HCT116 (cell line): Measurements from ENCODE around the gene KCNH6. TPM values are rescaled to one million over a fixed set of nuclear protein-coding genes. Genes with fewer than 3 reads are reported as not detected.

ENCODE experiments used
- ATAC-seq: fragments of 200-7000 bp; cut with Tn5 transposase; 2 replicates; pipeline ENCODE4 v1.9.1; 2020; ENCODE audit warnings: mild to moderate bottlenecking, moderate library complexity
- BruUV-seq: library from RNA; stranded (reverse); fragments of 400-500 nt; replicated peaks from 2 replicates; lab custom pipeline; 2021; lab: Mats Ljungman, UMichigan
- CTCF ChIA-PET: fragments of 300-600 bp; sonication (Branson Sonifier 250); formaldehyde crosslinking; loops from one replicate; lab custom pipeline; 2021; ENCODE audit warnings: antibody characterized with exemption; lab: Charles Lee
- POLR2A ChIA-PET: fragments of 300-600, 350-600 bp; sonication (Branson Sonifier 250); formaldehyde crosslinking; loops from one replicate; lab custom pipeline; 2021; ENCODE audit warnings: antibody characterized with exemption; lab: Charles Lee
- RAD21 ChIA-PET, 2 experiments: fragments of 300-600 bp; sonication (Branson Sonifier 250); formaldehyde crosslinking; loops; one replicate each; lab custom pipeline; 2023; ENCODE audit warnings: low total read pairs in 2 of 2; ENCODE audit not compliant: uncharacterized antibody in 2 of 2, unreplicated experiment in 2 of 2, low non-redundant PET in 1 of 2; lab: Charles Lee
- DNase-seq: peaks from one replicate; pipeline ENCODE4 v3.0.0-alpha.2; 2010; ENCODE audit warnings: low read depth, low spot score
- H2AFZ ChIP-seq: fragments of 200-600 bp; shearing (Covaris generic), sonication (generic); 2 replicates; pipeline ENCODE4 v1.6.1; 2017; ENCODE audit warnings: low read depth, mixed run types, mixed read lengths, antibody characterized with exemption, low read length; ENCODE audit not compliant: poor library complexity, severe bottlenecking
- H3K27ac ChIP-seq: 2 replicates; pipeline ENCODE4 v1.5.1; 2012; ENCODE audit warnings: low read depth, low read length
- H3K27me3 ChIP-seq: fragments of 200-600 bp; sonication (generic); 2 replicates; pipeline ENCODE4 v1.6.1; 2016; ENCODE audit warnings: mixed run types, low read length, mixed read lengths; ENCODE audit not compliant: insufficient read depth
- H3K36me3 ChIP-seq, 2 experiments: fragments of 200-500 bp in 1 of 2; fragments of 200-600 bp in 1 of 2; sonication (Bioruptor generic) in 1 of 2; sonication (generic) in 1 of 2; 2 replicates each; pipeline versions ENCODE4 v1.5.1 to v1.6.1; 2014 to 2016; ENCODE audit warnings: low read length in 2 of 2, inconsistent platforms in 1 of 2, mixed read lengths in 1 of 2, mixed run types in 1 of 2; ENCODE audit not compliant: insufficient read depth in 2 of 2, control insufficient read depth in 1 of 2
- H3K4me1 ChIP-seq, 2 experiments: fragments of 200-600 bp in 1 of 2; sonication (generic) in 1 of 2; 2 replicates each; pipeline versions ENCODE4 v1.5.1 to v1.6.1; 2012 to 2017; ENCODE audit warnings: low read length in 2 of 2, inconsistent platforms in 1 of 2, mild to moderate bottlenecking in 1 of 2, mixed read lengths in 1 of 2, mixed run types in 1 of 2, moderate library complexity in 1 of 2; ENCODE audit not compliant: insufficient read depth in 2 of 2, control insufficient read depth in 1 of 2
- H3K4me2 ChIP-seq: fragments of 200-600 bp; sonication (generic); 2 replicates; pipeline ENCODE4 v1.6.1; 2017; ENCODE audit warnings: mixed run types, low read length, mixed read lengths
- H3K4me3 ChIP-seq, 2 experiments: fragments of 200-600 bp in 1 of 2; sonication (generic) in 1 of 2; replicated peaks in 1 of 2; 2 replicates each; pipeline ENCODE4 v1.5.1; 2011 to 2016; ENCODE audit warnings: low read length in 2 of 2, control low read depth in 1 of 2, low read depth in 1 of 2, mild to moderate bottlenecking in 1 of 2, mixed read lengths in 1 of 2, mixed run types in 1 of 2
- H3K79me2 ChIP-seq: fragments of 200-600 bp; sonication (generic); 2 replicates; pipeline ENCODE4 v1.6.1; 2017; ENCODE audit warnings: mild to moderate bottlenecking, mixed run types, low read length, moderate library complexity, mixed read lengths; ENCODE audit not compliant: insufficient read depth
- H3K9ac ChIP-seq: fragments of 200-600 bp; sonication (generic); 2 replicates; pipeline ENCODE4 v1.6.1; 2016; ENCODE audit warnings: low read length, mixed read lengths
- H3K9me2 ChIP-seq: fragments of 200-600 bp; sonication (generic), shearing (Covaris generic); 2 replicates; pipeline ENCODE4 v1.6.1; 2017; ENCODE audit warnings: mixed run types, mild to moderate bottlenecking, moderate library complexity; ENCODE audit not compliant: insufficient read depth
- H3K9me3 ChIP-seq, 2 experiments: fragments of 200-500 bp in 1 of 2; fragments of 200-600 bp in 1 of 2; sonication (Bioruptor generic) in 1 of 2; sonication (generic) in 1 of 2; 2 replicates each; pipeline ENCODE4 v1.6.1; 2014 to 2017; ENCODE audit warnings: low read length in 2 of 2, mixed read lengths in 2 of 2, inconsistent platforms in 1 of 2, low read depth in 1 of 2, mild to moderate bottlenecking in 1 of 2, mixed run types in 1 of 2, moderate library complexity in 1 of 2; ENCODE audit not compliant: control insufficient read depth in 1 of 2, insufficient read depth in 1 of 2
- H4K20me1 ChIP-seq: fragments of 200-600 bp; sonication (generic), shearing (Covaris generic); 2 replicates; pipeline ENCODE4 v1.6.1; 2017; ENCODE audit warnings: mixed run types, mild to moderate bottlenecking, moderate library complexity; ENCODE audit not compliant: insufficient read depth
- ATF3 ChIP-seq: IDR thresholded peaks from 2 replicates; pipeline ENCODE4 v1.6.1; 2012
- EGR1 ChIP-seq: IDR thresholded peaks from 2 replicates; pipeline ENCODE4 v1.6.1; 2012; ENCODE audit warnings: low read depth
- EZH2phosphoT487 ChIP-seq: fragments of 200-600 bp; IDR thresholded peaks from 2 replicates; pipeline ENCODE4 v1.6.1; 2018; ENCODE audit warnings: antibody characterized with exemption, borderline replicate concordance
- FOSL1 ChIP-seq: IDR thresholded peaks from 2 replicates; pipeline ENCODE4 v1.6.1; 2012; ENCODE audit warnings: low read depth
- POLR2A ChIP-seq: IDR thresholded peaks from 2 replicates; pipeline ENCODE4 v1.7.0; 2011; ENCODE audit warnings: borderline replicate concordance; ENCODE audit not compliant: insufficient read depth, insufficient read length; ENCODE audit errors: extremely low read depth
- POLR2AphosphoS5 ChIP-seq: IDR thresholded peaks from 2 replicates; pipeline ENCODE4 v1.6.1; 2011; ENCODE audit warnings: mild to moderate bottlenecking, low read depth, low read length, moderate library complexity
- RAD21 ChIP-seq: IDR thresholded peaks from 2 replicates; pipeline ENCODE4 v1.6.1; 2012; ENCODE audit warnings: low read depth, mild to moderate bottlenecking
- SRF ChIP-seq: IDR thresholded peaks from 2 replicates; pipeline ENCODE4 v1.6.1; 2012; ENCODE audit warnings: low read depth
- TCF7L2 ChIP-seq: IDR thresholded peaks from 2 replicates; pipeline ENCODE4 v1.7.0; 2011; ENCODE audit warnings: borderline replicate concordance, inconsistent platforms; ENCODE audit not compliant: insufficient read depth, insufficient read length; ENCODE audit errors: extremely low read depth
- ZFX ChIP-seq: fragments of 450-650 bp; IDR thresholded peaks from 2 replicates; pipeline ENCODE4 v1.6.1; 2017
- intact Hi-C: fragments of 100-400 bp; cut with micrococcal nuclease; formaldehyde crosslinking; loops from 2 replicates; pipeline ENCODE4 v1.10.0; 2022
- total RNA-seq: library from RNA; stranded (reverse); gene quantifications from one replicate; pipeline ENCODE4 v1.2.1, GENCODE V29; 2021; ENCODE audit not compliant: unreplicated experiment
- TF ChIP-seq, protein P1 (sequence below), 3 experiments: fragments of 200-600 bp in 1 of 3; sonication (generic) in 1 of 3; IDR thresholded peaks in 2 of 3; conservative IDR thresholded peaks in 1 of 3; 2 replicates each; pipeline ENCODE4 v1.5.1; 2012 to 2017; ENCODE audit warnings: low read depth in 2 of 3, low read length in 2 of 3, antibody characterized with exemption in 1 of 3, borderline replicate concordance in 1 of 3, control low read depth in 1 of 3, mild to moderate bottlenecking in 1 of 3, mixed read lengths in 1 of 3, mixed run types in 1 of 3, moderate library complexity in 1 of 3; ENCODE audit not compliant: insufficient read depth in 1 of 3

KCNH6 gene
- total RNA-seq, 1 experiment from 2014 or later = not detected

GRCh38 chr17:63578769-63579111 is 55.6 kb downstream of the KCNH6 start (continued):
- TF ChIP-seq POLR2AphosphoS5 (no peak), FOSL1 (no peak)

DNA sequence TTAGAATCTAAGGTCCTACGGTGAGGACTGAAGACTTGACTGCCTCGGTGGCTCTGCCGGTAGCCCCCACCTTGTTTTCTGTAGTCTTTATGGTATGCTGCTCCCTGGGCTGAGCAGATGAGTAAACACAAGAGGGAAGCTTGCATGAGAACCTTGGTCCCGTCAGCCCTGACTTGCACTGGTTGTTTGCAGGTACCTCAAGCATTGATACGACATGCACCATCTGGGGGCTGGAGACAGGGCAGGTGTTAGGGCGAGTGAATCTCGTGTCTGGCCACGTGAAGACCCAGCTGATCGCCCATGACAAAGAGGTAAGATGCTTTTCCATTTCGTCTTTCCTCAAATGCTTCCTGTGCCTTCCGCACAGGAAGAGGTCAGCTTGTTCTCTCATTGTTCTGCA is 56.5 kb downstream of the KCNH6 start:
- H2AFZ ChIP-seq = no peak overlapping the region
- BruUV-seq = no TSS peak
- H3K27ac ChIP-seq = no peak overlapping the region
- ChIA-PET POLR2A (no interaction called here), CTCF (no interaction called here), RAD21 (no interaction called here)
- intact Hi-C loops = no loop called here
- ATAC-seq (no peak), DNase-seq (no peak)
- no peaks in the 10 kb centered on the region for H3K9me2 ChIP-seq
- H3K4me2 ChIP-seq = no peak overlapping the region
- no peak overlapping the region for H3K4me3 ChIP-seq
- H3K36me3 ChIP-seq = peaks cover 25 to 40% of the 10 kb centered on the region in 2 experiments
- no peaks in the 10 kb centered on the region for H3K9me3 ChIP-seq
- no peaks in the 10 kb centered on the region for H3K27me3 ChIP-seq
- H3K79me2 ChIP-seq = peaks cover 24% of the 10 kb centered on the region
- H4K20me1 ChIP-seq = no peaks in the 10 kb centered on the region; the same call in 1 of the 2 replicates
- TF ChIP-seq SRF = no peak
- TF ChIP-seq, protein P1, sequence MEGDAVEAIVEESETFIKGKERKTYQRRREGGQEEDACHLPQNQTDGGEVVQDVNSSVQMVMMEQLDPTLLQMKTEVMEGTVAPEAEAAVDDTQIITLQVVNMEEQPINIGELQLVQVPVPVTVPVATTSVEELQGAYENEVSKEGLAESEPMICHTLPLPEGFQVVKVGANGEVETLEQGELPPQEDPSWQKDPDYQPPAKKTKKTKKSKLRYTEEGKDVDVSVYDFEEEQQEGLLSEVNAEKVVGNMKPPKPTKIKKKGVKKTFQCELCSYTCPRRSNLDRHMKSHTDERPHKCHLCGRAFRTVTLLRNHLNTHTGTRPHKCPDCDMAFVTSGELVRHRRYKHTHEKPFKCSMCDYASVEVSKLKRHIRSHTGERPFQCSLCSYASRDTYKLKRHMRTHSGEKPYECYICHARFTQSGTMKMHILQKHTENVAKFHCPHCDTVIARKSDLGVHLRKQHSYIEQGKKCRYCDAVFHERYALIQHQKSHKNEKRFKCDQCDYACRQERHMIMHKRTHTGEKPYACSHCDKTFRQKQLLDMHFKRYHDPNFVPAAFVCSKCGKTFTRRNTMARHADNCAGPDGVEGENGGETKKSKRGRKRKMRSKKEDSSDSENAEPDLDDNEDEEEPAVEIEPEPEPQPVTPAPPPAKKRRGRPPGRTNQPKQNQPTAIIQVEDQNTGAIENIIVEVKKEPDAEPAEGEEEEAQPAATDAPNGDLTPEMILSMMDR (IDR thresholded peaks at IDR 0.05 in 2 of 3, conservative IDR thresholded peaks at IDR 0.05 in 1 of 3; ENCODE audit: borderline replicate concordance in 1 of 3, insufficient read depth in 1 of 3, low read depth in 2 of 3, low read length in 2 of 3) = no peak
- no peak for TF ChIP-seq EGR1
- no peak for TF ChIP-seq POLR2AphosphoS5
- no peak for TF ChIP-seq ATF3
- TF ChIP-seq POLR2A = no peak
- no peak for TF ChIP-seq TCF7L2
- no peak for TF ChIP-seq FOSL1
- TF ChIP-seq EZH2phosphoT487 = no peak
- no peak for TF ChIP-seq ZFX
- TF ChIP-seq RAD21 = no peak
- H3K4me1 ChIP-seq = no peaks in the 10 kb centered on the region
- no peak overlapping the region for H3K9ac ChIP-seq
